Testis (tissue), 3 donors: Measurements from ENCODE around the gene TOLLIP. TPM values are rescaled to one million over a fixed set of nuclear protein-coding genes. Genes with fewer than 3 reads are reported as not detected.

Experiments used
- DNase-seq: peaks from one replicate; pipeline ENCODE4 v3.0.0-alpha.2; 2019
- H3K27ac ChIP-seq, 2 donors: fragments of 200-600 bp; sonication (generic); one replicate each; pipeline ENCODE4 v1.5.1; 2019
- H3K27me3 ChIP-seq: fragments of 200-600 bp; sonication (generic); one replicate; pipeline ENCODE4 v1.5.1; 2019
- H3K36me3 ChIP-seq: fragments of 200-600 bp; sonication (generic); one replicate; pipeline ENCODE4 v1.5.1; 2017; ENCODE audit warnings: low read depth; ENCODE audit errors: missing control alignments
- H3K4me1 ChIP-seq: fragments of 200-600 bp; sonication (generic); one replicate; pipeline ENCODE4 v1.5.1; 2019
- H3K4me3 ChIP-seq, 2 donors: fragments of 200-600 bp; sonication (generic); one replicate each; pipeline ENCODE4 v1.5.1; 2017 to 2019
- H3K9me3 ChIP-seq: fragments of 200-600 bp; sonication (generic); one replicate; pipeline ENCODE4 v1.5.1; 2017
- POLR2A ChIP-seq: fragments of 450-650 bp; IDR thresholded peaks from one replicate; pipeline ENCODE4 v1.6.1; 2017; ENCODE audit warnings: antibody characterized with exemption, mild to moderate bottlenecking, moderate library complexity
- WGBS, 2 donors: methylation state at CpG; one replicate each; pipeline ENCODE4 v1.1.5; 2018; 5-methylcytosine and 5-hydroxymethylcytosine counted together
- intact Hi-C: fragments of 100-400 bp; cut with DNase I; formaldehyde crosslinking; loops from one replicate; pipeline ENCODE4 v1.15.1; 2023; ENCODE audit warnings: low total_unique reads
- polyA plus RNA-seq: library from polyadenylated mRNA; stranded (reverse); fragments of 350-450 nt; fragmentation: Illumina TruSeq; extraction: RNeasy Lipid Tissue Mini Kit (QIAGEN cat#74804); gene quantifications from one replicate; pipeline ENCODE4 v1.2.3, GENCODE V29; 2014; ENCODE audit warnings: low read depth, low replicate concordance; ENCODE audit not compliant: insufficient read depth
- total RNA-seq, 2 donors: library from RNA; depleted of rRNA; stranded (reverse); fragments of >200 nt; gene quantifications; one replicate each; pipeline ENCODE4 v1.2.3, GENCODE V29; 2016
- TF ChIP-seq, protein P1 (sequence below), 3 experiments: fragments of 450-650 bp in 2 of 3; fragments of 200-600 bp in 1 of 3; sonication (generic) in 1 of 3; IDR thresholded peaks; one replicate each; pipeline ENCODE4 v1.5.1; 2016 to 2019; ENCODE audit warnings: antibody characterized with exemption in 3 of 3, mild to moderate bottlenecking in 2 of 3, moderate library complexity in 1 of 3

TOLLIP gene
- total and polyA plus RNA-seq, 3 donors from 2014 or later: 185 to 220 (median 197) TPM

DNA sequence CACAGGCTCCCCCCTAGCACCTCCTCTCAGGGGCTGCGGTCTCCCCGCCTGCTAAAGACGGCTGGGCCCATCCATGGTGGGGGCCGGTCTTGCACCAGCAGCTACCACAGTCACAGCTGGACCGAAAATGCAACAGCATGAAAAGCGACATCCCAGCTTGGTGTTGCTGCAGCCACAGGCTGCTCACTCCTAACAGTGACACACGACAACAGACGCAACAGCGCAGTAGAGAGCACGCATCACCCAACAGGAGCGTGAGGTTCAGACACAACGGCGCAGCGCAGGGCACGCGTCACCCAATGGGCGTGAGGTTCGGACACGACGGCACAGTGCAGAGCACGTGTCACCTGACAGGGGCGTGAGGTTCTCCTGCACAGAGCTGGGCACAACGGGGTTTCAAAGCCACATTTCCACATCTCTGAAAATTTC is 24.1 kb downstream of the TOLLIP start:
- DNase-seq: no peak
- H3K36me3 ChIP-seq: no peaks in the 10 kb centered on the region

DNA sequence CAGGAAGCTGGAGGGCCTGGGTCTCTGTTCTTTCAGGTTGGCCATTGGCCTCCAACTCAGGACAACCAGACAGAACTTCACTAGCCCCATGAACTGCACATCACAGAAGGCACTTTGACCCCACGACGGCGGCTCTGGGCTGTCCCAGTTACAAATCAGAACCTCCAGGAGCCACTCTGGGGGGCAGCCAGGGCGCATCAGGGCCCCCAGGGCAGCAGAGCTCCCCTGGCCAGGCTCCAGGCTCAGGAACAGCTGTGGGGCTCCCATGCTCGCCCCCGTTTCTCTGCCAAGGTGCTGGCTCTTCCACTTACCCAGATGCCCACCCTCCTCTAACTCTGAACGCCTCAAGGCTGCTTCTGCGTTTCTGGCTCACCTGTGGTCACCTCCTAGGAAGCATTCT is 25.5 kb downstream of the TOLLIP start:
- DNase-seq: no peak
- no peaks in the 10 kb centered on the region for H3K4me1 ChIP-seq
- no peak overlapping the region for H3K4me3 ChIP-seq
- no peaks in the 10 kb centered on the region for H3K36me3 ChIP-seq
- no peaks in the 10 kb centered on the region for H3K9me3 ChIP-seq
- TF ChIP-seq POLR2A: no peak
- TF ChIP-seq, protein P1, sequence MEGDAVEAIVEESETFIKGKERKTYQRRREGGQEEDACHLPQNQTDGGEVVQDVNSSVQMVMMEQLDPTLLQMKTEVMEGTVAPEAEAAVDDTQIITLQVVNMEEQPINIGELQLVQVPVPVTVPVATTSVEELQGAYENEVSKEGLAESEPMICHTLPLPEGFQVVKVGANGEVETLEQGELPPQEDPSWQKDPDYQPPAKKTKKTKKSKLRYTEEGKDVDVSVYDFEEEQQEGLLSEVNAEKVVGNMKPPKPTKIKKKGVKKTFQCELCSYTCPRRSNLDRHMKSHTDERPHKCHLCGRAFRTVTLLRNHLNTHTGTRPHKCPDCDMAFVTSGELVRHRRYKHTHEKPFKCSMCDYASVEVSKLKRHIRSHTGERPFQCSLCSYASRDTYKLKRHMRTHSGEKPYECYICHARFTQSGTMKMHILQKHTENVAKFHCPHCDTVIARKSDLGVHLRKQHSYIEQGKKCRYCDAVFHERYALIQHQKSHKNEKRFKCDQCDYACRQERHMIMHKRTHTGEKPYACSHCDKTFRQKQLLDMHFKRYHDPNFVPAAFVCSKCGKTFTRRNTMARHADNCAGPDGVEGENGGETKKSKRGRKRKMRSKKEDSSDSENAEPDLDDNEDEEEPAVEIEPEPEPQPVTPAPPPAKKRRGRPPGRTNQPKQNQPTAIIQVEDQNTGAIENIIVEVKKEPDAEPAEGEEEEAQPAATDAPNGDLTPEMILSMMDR (IDR thresholded peaks at IDR 0.05): no peak
- 77 to 88% methylated on average over 8 of the region's 8 CpGs for WGBS, 2 donors
- H3K27me3 ChIP-seq: no peaks in the 10 kb centered on the region
- H3K27ac ChIP-seq: no peak overlapping the region
- intact Hi-C loops: no loop called here

More for the DNA sequence above, 24.1 kb downstream of the TOLLIP start:
- no peaks in the 10 kb centered on the region for H3K27me3 ChIP-seq
- no peak for TF ChIP-seq POLR2A
- TF ChIP-seq, protein P1 (IDR thresholded peaks at IDR 0.05): no peak
- WGBS, 2 donors: 97 to 98% methylated on average over 15 to 23 of the region's 23 CpGs
- H3K4me1 ChIP-seq: no peaks in the 10 kb centered on the region
- H3K27ac ChIP-seq: no peak overlapping the region
- H3K9me3 ChIP-seq: no peaks in the 10 kb centered on the region
- no peak overlapping the region for H3K4me3 ChIP-seq
- intact Hi-C loops: no loop called here

DNA sequence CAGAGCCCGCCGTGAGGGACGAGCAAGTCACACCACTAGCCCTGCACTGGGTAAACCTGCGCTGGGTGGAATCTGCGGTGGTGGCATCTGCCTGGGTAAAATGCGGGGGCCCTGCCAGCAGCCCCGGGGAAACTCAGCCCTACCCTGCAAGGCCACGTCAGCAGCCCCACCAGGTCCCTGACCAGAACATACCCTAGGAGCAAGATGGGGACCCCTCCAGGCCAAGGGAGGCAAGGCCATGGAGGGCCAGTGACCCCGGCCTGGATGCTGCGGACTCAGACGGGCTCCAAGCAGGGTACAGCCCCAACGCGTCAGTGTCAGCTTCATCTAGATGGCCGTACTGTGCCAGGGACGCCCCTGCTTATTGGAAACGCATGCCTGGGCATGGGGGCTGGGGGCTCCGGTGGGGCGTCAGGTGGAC is 26.3 kb downstream of the TOLLIP start:
- intact Hi-C loops: no loop called here
- H3K4me3 ChIP-seq: no peak overlapping the region
- no peaks in the 10 kb centered on the region for H3K9me3 ChIP-seq
- H3K27me3 ChIP-seq: no peaks in the 10 kb centered on the region
- 90 to 93% methylated on average over 11 to 18 of the region's 18 CpGs for WGBS, 2 donors
- TF ChIP-seq, protein P1 (IDR thresholded peaks at IDR 0.05): no peak
- no peak for TF ChIP-seq POLR2A
- H3K36me3 ChIP-seq: no peaks in the 10 kb centered on the region
- no peaks in the 10 kb centered on the region for H3K4me1 ChIP-seq
- no peak overlapping the region for H3K27ac ChIP-seq
- DNase-seq: no peak

DNA sequence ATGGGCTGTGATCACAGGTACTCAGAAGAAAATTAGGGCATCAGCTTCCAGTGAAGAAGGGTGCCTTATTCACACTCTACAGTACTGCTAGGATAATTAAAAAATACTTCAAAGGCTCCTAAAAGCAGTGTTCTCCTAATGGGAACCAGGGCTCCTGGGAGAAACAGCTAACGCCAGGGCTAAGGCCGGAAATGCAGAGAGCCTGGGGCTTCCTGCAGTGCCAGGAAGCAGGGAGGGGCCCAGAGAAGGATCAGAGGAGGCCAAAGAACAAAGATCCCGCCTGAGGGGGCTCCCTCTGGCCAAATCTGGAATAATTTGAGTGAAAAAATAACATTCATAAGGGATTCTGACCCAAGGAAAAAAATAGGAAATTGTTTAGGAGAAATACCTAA is 27.5 kb downstream of the TOLLIP start:
- no peak for TF ChIP-seq POLR2A
- TF ChIP-seq, protein P1 (IDR thresholded peaks at IDR 0.05): no peak
- Histone ChIP-seq H3K36me3 (no peaks in the 10 kb centered on the region), H3K9me3 (no peaks in the 10 kb centered on the region), H3K27ac (no peak overlapping the region), H3K27me3 (no peaks in the 10 kb centered on the region), H3K4me3 (no peak overlapping the region), H3K4me1 (no peaks in the 10 kb centered on the region)
- intact Hi-C loops: no loop called here
- DNase-seq: no peak
- WGBS, 2 donors: 56 to 63% methylated on average over 3 of the region's 3 CpGs

DNA sequence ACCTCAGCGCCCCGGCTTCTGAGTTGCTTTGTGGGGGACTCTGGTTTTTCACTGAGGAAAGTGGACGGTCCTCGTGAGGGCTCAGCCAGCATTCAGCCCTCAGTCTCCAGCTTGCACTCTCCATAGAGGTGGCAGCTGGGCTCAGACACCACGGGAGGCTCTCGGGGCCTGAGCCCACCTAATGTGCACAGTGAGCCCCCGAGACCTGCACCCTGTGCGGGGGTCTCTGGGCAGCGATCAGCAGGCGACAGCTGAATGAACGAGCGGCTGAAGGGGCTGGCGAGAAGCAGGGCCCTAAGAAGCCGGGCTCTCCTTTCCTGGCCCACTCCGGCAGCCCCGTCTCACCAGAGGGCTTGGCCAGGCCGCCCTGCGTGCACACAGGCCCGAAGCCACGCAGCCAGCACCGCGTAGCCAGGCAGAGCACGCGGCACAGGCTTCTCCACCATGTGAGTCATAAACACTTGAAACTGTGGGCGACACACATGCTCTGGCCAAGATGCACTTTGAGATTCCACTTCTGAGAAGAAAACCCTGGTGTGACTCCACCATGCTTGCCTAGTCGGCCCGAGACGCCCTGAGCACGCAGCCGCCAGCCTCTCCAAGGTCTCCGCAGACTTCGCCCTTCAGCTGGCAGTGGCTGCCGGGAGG is 28.0 kb downstream of the TOLLIP start:
- DNase-seq: no peak
- WGBS, 2 donors: 75 to 85% methylated on average over 21 to 33 of the region's 33 CpGs
- intact Hi-C loops: no loop called here
- no peaks in the 10 kb centered on the region for H3K4me1 ChIP-seq
- H3K4me3 ChIP-seq: no peak overlapping the region
- no peaks in the 10 kb centered on the region for H3K36me3 ChIP-seq
- no peaks in the 10 kb centered on the region for H3K27me3 ChIP-seq
- no peak overlapping the region for H3K27ac ChIP-seq
- TF ChIP-seq, protein P1 (IDR thresholded peaks at IDR 0.05): no peak
- no peak for TF ChIP-seq POLR2A
- no peaks in the 10 kb centered on the region for H3K9me3 ChIP-seq
